Endothelial cell (in vitro differentiated cells): ENCODE results near the gene SSR2. TPM values are rescaled to one million over a fixed set of nuclear protein-coding genes. Genes with fewer than 3 reads are reported as not detected.

Experiments used
- DNase-seq: peaks from one replicate; pipeline ENCODE4 v3.0.0; 2021; ENCODE audit warnings: low spot score
- H3K27ac Mint-ChIP-seq: one replicate; pipeline ENCODE4 v1.8.0; 2021; ENCODE audit warnings: mixed read lengths, inconsistent platforms; ENCODE audit not compliant: unreplicated experiment
- H3K27me3 Mint-ChIP-seq: one replicate; pipeline ENCODE4 v1.8.0; 2021; ENCODE audit warnings: mild to moderate bottlenecking, moderate library complexity, mixed read lengths, inconsistent platforms; ENCODE audit not compliant: unreplicated experiment
- H3K36me3 Mint-ChIP-seq: one replicate; pipeline ENCODE4 v1.8.0; 2021; ENCODE audit warnings: mild to moderate bottlenecking, low read depth, mixed read lengths, inconsistent platforms; ENCODE audit not compliant: unreplicated experiment
- H3K4me1 Mint-ChIP-seq: one replicate; pipeline ENCODE4 v1.8.0; 2021; ENCODE audit warnings: mild to moderate bottlenecking, mixed read lengths, inconsistent platforms; ENCODE audit not compliant: unreplicated experiment
- H3K4me3 Mint-ChIP-seq: one replicate; pipeline ENCODE4 v1.8.0; 2021; ENCODE audit warnings: mild to moderate bottlenecking, mixed read lengths, inconsistent platforms; ENCODE audit not compliant: unreplicated experiment
- H3K9me3 Mint-ChIP-seq: one replicate; pipeline ENCODE4 v1.8.0; 2021; ENCODE audit warnings: mixed read lengths, inconsistent platforms; ENCODE audit not compliant: unreplicated experiment
- total RNA-seq: library from RNA; stranded (reverse); fragmentation: NEBNext Ultra II Directional; extraction: Animal tissue kit (Norgen Biotek cat#: 25700); gene quantifications from one replicate; pipeline ENCODE4 v1.2.1, GENCODE V29; 2021; ENCODE audit not compliant: unreplicated experiment
- TF ChIP-seq, protein P1 (sequence below): fragments of 200-600 bp; sonication (generic); IDR thresholded peaks from one replicate; pipeline ENCODE4 v1.5.0; 2021; ENCODE audit warnings: antibody characterized with exemption; ENCODE audit not compliant: unreplicated experiment

SSR2 gene
- total RNA-seq, 1 donor from 2014 or later: 340 TPM

DNA sequence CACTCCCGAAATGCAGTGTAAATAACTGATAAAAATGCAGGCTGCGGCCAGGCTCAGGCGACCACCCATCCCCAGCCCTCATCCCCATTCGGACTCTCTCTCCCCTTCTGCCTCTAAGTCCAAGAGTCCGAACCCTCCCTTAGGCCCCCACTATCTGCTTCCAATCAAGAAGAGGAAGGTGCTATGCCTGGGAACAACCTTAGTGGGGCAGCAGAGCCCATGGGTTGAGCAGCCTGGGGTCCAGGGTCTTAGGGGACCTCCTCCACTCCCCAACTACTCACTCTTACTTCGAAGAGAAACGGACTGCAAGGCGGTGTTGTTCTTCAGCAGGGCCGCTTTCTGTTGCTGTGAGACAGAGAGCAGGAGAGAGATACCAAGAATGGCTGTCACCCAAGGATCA is 54.6 kb downstream of the SSR2 start:
- Mint-ChIP-seq H3K4me1 (peaks cover 67% of the 10 kb centered on the region), H3K27ac (peak overlapping the region; percentile 99), H3K9me3 (no peaks in the 10 kb centered on the region), H3K27me3 (peaks cover 14% of the 10 kb centered on the region), H3K36me3 (peaks cover 65% of the 10 kb centered on the region), H3K4me3 (peak overlapping the region; percentile 67)
- DNase-seq: no peak
- TF ChIP-seq, protein P1, sequence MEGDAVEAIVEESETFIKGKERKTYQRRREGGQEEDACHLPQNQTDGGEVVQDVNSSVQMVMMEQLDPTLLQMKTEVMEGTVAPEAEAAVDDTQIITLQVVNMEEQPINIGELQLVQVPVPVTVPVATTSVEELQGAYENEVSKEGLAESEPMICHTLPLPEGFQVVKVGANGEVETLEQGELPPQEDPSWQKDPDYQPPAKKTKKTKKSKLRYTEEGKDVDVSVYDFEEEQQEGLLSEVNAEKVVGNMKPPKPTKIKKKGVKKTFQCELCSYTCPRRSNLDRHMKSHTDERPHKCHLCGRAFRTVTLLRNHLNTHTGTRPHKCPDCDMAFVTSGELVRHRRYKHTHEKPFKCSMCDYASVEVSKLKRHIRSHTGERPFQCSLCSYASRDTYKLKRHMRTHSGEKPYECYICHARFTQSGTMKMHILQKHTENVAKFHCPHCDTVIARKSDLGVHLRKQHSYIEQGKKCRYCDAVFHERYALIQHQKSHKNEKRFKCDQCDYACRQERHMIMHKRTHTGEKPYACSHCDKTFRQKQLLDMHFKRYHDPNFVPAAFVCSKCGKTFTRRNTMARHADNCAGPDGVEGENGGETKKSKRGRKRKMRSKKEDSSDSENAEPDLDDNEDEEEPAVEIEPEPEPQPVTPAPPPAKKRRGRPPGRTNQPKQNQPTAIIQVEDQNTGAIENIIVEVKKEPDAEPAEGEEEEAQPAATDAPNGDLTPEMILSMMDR: no peak

- no peak for DNase-seq
- H3K36me3 Mint-ChIP-seq: peaks cover 64% of the 10 kb centered on the region
- TF ChIP-seq, protein P1: no peak
- H3K4me1 Mint-ChIP-seq: peaks cover 51% of the 10 kb centered on the region
- peak overlapping the region; percentile 44 for H3K27ac Mint-ChIP-seq
- peak overlapping the region; percentile 78 for H3K4me3 Mint-ChIP-seq
- no peaks in the 10 kb centered on the region for H3K9me3 Mint-ChIP-seq
- peaks cover 19% of the 10 kb centered on the region for H3K27me3 Mint-ChIP-seq
Observed at GRCh38 chr1:155964193-155964592, 56.6 kb downstream of the SSR2 start.

DNA sequence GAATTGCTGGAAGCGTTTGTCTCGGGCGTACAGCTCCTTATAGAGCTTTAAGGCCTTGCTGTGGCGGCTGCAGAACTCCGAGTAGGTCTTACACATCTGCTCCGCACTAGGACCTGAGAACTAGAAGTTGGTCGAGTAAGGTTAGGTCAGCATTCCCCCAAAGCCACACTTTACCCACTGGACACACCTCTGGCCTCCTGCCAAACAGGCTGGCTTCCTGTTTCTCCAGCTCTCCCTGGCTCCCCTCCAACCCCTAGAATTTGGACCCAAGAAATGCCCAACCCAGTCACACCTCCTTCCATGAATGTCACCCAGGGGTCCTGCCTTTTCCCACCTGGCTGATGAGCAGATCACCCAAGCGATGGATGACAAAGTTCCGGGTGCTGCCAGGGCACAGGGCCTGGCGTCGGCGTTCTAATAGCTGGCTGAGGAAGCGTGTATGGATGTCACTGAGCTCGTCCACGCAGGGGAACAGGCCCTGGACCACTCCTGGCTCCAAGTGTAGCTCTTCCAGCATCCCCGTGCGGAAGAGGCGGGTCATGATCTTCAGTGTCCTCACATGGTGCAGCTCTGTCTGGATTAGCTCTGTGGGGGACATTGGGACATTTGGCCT is 58.0 kb downstream of the SSR2 start:
- DNase-seq: no peak
- no peak overlapping the region for H3K27ac Mint-ChIP-seq

GRCh38 chr1:155961937-155962336 is 58.8 kb downstream of the SSR2 start:
- Mint-ChIP-seq H3K4me3 (peak overlapping the region; percentile 11), H3K27me3 (peaks cover 11% of the 10 kb centered on the region), H3K9me3 (no peaks in the 10 kb centered on the region), H3K4me1 (peaks cover 34% of the 10 kb centered on the region), H3K27ac (no peak overlapping the region), H3K36me3 (peaks cover 64% of the 10 kb centered on the region)
- DNase-seq: no peak
- TF ChIP-seq, protein P1: no peak

More for the DNA sequence above, 58.0 kb downstream of the SSR2 start:
- Mint-ChIP-seq H3K4me1 (peaks cover 36% of the 10 kb centered on the region), H3K36me3 (peaks cover 58% of the 10 kb centered on the region), H3K27me3 (peaks cover 11% of the 10 kb centered on the region), H3K4me3 (peak overlapping the region; percentile 62), H3K9me3 (no peaks in the 10 kb centered on the region)
- TF ChIP-seq, protein P1: no peak

DNA sequence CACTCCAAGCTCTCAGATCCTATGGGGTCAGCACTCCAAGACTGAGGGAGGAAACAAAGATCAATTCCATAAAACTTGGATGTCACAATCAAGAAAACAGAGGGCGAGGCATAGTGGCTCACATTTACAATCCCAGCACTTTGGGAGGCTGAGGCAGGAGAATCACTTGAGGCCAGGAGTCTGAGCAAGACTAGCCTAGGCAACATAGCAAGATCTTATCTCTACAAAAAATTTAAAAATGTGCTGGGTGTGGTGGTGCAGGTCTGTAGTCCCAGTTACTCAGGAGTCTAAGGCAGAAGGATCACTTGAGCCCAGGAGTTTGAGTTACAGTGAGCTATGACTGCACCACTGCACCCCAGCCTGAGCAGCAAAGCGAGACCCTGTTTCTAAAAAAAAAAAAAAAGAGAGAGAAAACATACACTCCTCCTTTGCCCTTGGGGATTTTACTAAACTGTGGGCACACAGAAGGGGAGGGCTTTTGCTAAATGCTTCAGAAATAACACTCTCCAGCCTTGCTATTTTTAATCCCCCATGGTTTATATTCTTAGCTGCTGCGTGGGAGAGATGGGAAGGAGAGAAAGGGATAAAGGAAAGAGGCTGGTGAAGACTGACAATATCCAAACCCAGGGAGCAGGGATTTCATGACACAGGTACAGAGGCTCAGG is 60.5 kb downstream of the SSR2 start:
- Mint-ChIP-seq H3K36me3 (peaks cover 54% of the 10 kb centered on the region), H3K27ac (peak overlapping the region; percentile 36)
- TF ChIP-seq, protein P1: no peak

More for the DNA sequence above, 60.5 kb downstream of the SSR2 start:
- H3K27me3 Mint-ChIP-seq: peaks cover 11% of the 10 kb centered on the region
- no peak for DNase-seq
- peaks cover 20% of the 10 kb centered on the region for H3K4me1 Mint-ChIP-seq
- no peaks in the 10 kb centered on the region for H3K9me3 Mint-ChIP-seq
- peak overlapping the region; percentile 42 for H3K4me3 Mint-ChIP-seq
